OCI-M1 (cell line): ENCODE data around the gene TCHHL1.

Experiments
- DNase-seq: peaks from one replicate; lab custom pipeline; 2025; lab: John Stamatoyannopoulos, UW

Gene TCHHL1

GRCh38 chr1:152089014-152089674, at the start of gene TCHHL1:
Gene TCHHL1 (minus strand): TSS chr1:152089064. CDS start chr1:152088143, 921 bp downstream.
- no peak for DNase-seq

GRCh38 chr1:152137215-152137614, 48.4 kb upstream of the TCHHL1 start:
- DNase-seq, result no peak

GRCh38 chr1:152130186-152130585, 41.3 kb upstream of the TCHHL1 start:
- DNase-seq, result no peak

GRCh38 chr1:152127673-152128072, 38.8 kb upstream of the TCHHL1 start:
- DNase-seq, result no peak

- DNase-seq, result no peak
Measured at GRCh38 chr1:152125834-152126443, 37.1 kb upstream of the TCHHL1 start.

- no peak for DNase-seq
Measured at GRCh38 chr1:152118915-152119314, 30.1 kb upstream of the TCHHL1 start.

GRCh38 chr1:152115344-152115743, 26.5 kb upstream of the TCHHL1 start, which contains the start of gene TCHH:
Gene TCHH (minus strand): TSS chr1:152115444. CDS start chr1:152114080, 1,364 bp downstream.
- DNase-seq, result no peak

GRCh38 chr1:152112885-152113432, 24.1 kb upstream of the TCHHL1 start:
- DNase-seq, result no peak

GRCh38 chr1:152112101-152112884, 23.4 kb upstream of the TCHHL1 start:
- no peak for DNase-seq

- no peak for DNase-seq
Measured at GRCh38 chr1:152111515-152111968, 22.7 kb upstream of the TCHHL1 start.

- DNase-seq, result peak; percentile 20
Measured at GRCh38 chr1:152110860-152111514, 22.1 kb upstream of the TCHHL1 start.

- no peak for DNase-seq
Measured at GRCh38 chr1:152110365-152110859, 21.5 kb upstream of the TCHHL1 start.

- no peak for DNase-seq
Measured at GRCh38 chr1:152109998-152110294, 21.1 kb upstream of the TCHHL1 start.

GRCh38 chr1:152109231-152109997, 20.6 kb upstream of the TCHHL1 start:
- no peak for DNase-seq

GRCh38 chr1:152108882-152109222, 20.0 kb upstream of the TCHHL1 start:
- DNase-seq, result no peak

GRCh38 chr1:152107984-152108881, 19.4 kb upstream of the TCHHL1 start:
- DNase-seq, result no peak

GRCh38 chr1:152107031-152107983, 18.4 kb upstream of the TCHHL1 start:
- no peak for DNase-seq

- no peak for DNase-seq
Measured at GRCh38 chr1:152104854-152105253, 16.0 kb upstream of the TCHHL1 start.

- no peak for DNase-seq
Measured at GRCh38 chr1:152096931-152097330, 8.1 kb upstream of the TCHHL1 start.
